Dedifferentiated amniotic fluid mesenchymal stem cell (primary cell): ENCODE data around the gene SIAE.

Experiments
- DNase-seq: peaks from one replicate; pipeline ENCODE4 v3.0.0-alpha.2; 2016; ENCODE audit errors: extremely low spot score

SIAE gene

DNA sequence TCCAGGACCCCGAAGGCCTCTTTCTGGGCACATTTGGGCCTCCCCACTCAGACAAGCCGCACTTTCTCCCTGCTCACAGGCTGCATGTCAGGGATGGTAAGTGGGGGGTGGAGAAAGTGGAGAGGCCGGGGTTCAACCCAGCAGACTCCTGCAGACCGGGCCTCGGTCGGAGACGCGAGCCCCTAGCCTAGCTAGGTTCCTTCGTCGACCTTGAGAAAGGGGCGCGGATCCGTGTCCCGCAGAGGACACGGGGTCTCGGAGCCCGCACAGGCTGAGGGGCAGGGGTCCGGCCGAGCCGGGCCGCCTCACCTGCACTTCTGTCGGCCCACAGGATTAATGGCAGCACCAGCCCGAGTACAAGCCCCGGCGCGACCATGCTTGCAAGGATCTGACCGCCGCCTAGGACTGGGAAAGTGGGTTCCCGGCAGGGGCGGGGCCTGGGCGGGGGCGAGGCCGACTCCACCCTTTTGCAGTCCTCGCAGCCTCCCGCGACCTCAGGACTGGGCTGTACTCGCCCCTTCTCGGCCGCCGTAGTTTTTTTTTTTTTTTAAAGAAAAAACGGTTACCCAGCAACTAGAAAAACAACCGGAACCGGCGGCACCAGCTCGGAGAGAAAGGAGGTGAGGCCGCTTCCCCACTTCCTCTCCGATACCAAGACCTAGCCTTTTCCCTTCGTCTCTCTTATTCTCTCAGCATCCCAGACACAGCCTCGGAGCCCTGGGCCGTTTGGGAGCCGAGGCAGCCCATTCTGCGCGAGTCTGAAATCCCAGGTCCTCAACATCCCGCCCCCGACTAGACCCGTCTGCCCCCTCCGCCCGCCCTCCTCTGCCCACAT is at the start of gene SIAE, which contains the start of gene SPA17:
Gene SIAE, minus strand, starts transcription at position 407 of the 835 bp plus-strand sequence. Its CDS starts 31 bp downstream, at position 376.
Gene SPA17, plus strand, starts transcription at position 572 of the 835 bp plus-strand sequence. CDS start 1,361 bp downstream, outside the sequence.
- DNase-seq = peak; percentile 86

DNA sequence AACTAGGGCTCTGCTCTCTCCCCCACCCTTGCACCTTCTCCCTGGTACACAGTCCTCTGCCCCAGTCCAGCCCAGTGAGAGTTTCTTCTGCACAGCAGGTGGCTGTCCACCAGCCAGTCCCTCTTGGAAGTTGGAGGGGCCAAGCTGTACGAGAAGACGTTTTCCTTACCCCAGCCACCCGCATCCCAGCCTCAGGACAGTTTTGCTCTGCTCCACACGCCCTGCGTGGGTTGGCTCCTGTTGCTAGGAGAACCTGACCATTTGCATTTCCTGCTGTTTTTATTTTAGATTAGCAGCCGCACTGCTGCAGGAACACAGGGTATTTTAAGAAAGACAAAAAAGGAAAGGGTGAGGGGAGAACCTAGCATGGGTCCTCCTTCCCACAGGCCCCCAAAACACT is 48.6 kb upstream of the SIAE start:
- DNase-seq = no peak

DNA sequence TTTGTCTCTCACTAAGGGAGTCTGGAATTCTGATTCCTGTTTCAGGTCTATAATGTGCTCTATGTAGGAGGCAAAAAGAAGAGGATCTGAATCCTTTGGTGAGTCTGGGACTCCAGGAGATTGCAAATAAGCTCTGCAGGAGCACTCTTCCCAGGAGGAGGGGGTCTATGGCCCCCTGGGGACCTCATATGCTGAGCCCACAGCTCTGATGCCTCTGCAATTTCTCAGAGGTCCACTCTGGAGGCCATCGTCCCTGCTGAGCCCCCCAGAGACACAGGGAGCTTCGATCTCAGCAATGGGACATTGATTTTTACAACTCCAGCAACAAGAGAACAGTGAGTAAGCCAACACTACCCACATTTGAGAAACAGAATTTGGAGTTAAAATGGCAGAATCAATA is 46.0 kb upstream of the SIAE start:
- no peak for DNase-seq

- DNase-seq = no peak
Observed at GRCh38 chr11:124718801-124719200, 45.3 kb upstream of the SIAE start.

GRCh38 chr11:124717786-124718651 is 44.5 kb upstream of the SIAE start:
- DNase-seq = no peak

DNA sequence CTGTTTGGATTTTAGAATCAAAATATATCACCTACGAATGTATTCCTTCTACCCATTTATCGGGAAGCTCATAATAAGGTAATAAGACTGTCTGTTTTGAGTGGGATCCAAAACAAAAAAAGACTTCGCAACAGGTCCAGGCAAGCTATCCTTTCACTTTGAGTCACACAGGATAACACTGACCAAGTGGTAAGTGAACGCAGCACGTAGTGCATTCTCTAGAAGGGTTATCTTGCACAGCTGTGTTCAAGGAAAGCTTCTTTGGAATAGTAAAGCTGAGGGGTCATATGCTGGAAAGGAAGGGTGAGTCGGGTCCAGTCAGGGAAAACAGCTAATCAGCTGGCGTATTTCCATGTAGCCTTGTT is 43.9 kb upstream of the SIAE start:
- no peak for DNase-seq

DNA sequence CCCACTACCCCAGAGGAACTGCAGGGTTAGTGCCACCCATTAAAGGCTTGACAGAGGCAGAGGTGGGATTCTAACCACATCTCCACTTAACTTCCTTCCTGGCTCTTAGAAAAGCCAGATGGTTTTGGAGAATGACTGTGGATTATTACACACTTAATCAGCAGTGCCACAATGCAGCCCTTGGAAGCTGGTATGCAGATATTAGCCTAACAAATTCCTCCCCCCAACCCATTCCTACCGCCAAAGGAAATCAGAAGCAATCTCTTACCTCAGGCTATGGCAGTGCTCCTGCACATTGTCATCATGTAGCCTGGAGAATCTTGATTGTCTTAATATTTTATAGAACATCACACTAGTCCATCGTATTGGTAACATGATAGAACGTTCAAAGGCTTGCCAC is 43.1 kb upstream of the SIAE start:
- DNase-seq = no peak

GRCh38 chr11:124712392-124712791 is 38.9 kb upstream of the SIAE start:
- DNase-seq = no peak

DNA sequence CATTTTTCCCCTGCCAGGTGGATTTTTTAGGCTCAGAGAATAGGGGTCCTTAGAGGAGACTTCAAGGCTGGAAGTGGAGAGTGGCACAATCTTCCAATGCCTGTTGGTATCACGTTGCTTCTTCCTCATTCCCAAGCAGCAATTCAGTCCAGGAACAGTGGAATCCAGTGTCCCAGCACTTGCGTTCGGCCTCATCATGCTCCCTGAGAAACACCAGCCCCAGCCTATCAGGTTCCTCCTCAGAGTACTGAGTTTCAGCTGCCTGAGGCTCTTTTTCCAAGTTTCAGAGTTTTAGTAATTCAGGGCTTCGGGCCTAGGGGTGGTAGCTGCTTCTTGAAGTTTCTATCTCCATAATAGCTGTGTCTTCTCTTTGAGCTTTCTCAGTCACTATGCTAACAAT is 34.3 kb upstream of the SIAE start:
- DNase-seq = no peak

- no peak for DNase-seq
Observed at GRCh38 chr11:124700028-124700427, 26.5 kb upstream of the SIAE start.

- no peak for DNase-seq
Observed at GRCh38 chr11:124699547-124699946, 26.0 kb upstream of the SIAE start.

DNA sequence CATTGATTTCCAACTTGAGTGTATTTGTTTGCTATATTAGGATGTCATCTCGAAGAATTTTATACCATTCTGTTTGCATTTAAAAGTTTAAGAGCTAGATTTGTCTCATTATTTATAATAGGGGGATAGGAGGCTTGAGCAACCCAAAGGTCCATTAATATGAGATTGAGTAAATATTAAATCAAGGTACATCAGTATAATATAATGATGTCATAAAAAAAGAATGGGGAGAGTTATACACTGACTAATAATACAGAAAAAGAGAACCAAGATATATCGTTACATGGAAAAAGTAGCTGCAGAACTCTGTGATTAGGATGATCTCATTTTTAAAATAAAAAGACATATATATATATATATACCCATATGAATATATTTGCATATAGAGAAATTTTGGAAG is 19.6 kb upstream of the SIAE start:
- no peak for DNase-seq

- DNase-seq = no peak
Observed at GRCh38 chr11:124682443-124682842, 8.9 kb upstream of the SIAE start.

DNA sequence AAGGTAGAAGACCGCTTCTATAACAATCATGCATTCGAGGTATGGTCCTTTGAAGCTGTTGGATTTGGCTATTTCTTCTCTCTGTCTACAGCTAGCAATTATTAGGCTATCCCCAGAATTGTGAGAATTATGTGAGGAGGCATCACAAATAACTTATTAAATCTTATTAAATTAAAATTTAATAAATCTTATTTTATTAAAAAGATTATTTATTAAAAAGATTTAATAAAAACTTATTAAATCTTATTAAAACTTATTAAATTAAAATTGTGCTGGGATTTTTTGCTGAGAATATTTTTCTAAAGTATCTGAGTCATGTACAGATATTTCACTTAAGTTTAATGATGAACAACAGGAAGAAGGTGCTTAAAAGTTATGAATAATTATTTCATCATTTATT is 7.9 kb upstream of the SIAE start:
- no peak for DNase-seq

GRCh38 chr11:124678416-124678815 is 4.9 kb upstream of the SIAE start:
- DNase-seq = no peak

GRCh38 chr11:124676386-124676785 is 2.8 kb upstream of the SIAE start:
- DNase-seq = no peak

- DNase-seq = no peak
Observed at GRCh38 chr11:124674571-124674970, 1.0 kb upstream of the SIAE start.

GRCh38 chr11:124674168-124674517 is 604 bp upstream of the SIAE start:
- DNase-seq = no peak

GRCh38 chr11:124672536-124673215 is 863 bp downstream of the SIAE start:
- DNase-seq = no peak

DNA sequence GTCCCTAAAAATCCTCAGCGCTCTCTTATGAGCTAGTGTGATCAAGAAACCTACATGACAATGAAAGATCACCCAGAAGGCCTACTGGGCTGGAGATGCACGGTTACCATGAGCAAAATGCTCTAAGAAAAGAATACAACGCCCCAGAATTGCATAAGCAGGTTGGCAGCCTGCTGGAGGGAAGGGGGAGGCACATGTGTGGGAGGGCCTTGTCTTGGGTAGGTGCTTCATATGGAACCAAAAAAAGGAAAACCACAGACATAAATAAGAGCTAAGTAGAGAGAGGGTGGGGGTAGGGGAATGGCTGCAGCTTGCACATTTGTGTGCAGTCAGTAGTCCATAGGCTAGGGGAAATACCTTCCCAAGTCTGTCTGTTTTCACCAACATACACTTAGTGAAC is 2.8 kb downstream of the SIAE start:
- DNase-seq = no peak

DNA sequence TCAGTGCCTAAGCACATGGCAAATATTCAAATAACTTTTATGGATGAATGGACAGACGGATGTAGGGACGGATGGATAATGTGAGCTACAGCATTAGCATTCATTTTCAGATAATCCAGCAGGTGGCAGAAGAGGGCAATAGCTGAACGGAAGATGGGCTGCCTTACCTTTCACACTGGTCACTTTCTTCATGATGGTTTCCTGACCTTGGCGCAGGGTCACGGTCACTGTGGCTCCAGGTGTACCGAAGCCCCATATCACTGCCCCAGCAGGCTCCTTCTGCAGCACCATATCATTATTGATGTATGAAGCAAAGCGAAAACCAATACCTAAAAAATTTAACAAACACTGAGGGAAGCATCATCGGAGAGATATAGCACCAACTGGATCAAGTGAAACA is 4.3 kb downstream of the SIAE start:
- DNase-seq = no peak

DNA sequence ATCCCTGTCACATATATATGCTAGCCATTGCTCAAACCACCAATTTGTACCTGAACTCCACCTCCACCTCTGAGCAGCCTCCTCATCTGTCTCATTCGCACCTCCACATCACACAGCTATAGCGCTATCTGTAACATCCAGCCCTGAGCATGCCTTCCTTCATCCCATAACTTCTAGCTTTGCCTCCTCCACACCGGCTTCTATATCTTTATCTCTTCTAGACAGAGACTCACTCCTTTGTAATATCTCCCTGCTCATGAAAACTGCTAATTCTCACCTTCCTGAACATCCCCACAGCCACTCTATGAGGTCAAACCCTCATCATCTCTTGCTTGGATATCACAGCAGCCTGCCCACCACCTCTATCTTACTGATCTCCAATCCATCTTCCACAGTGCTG is 5.9 kb downstream of the SIAE start:
- no peak for DNase-seq
